COLO668 (cell line): ENCODE data around the gene IDUA.

ENCODE experiments used
- DNase-seq: peaks from one replicate; lab custom pipeline; 2025; ENCODE audit not compliant: unreplicated experiment; lab: John Stamatoyannopoulos, UW

Gene IDUA

DNA sequence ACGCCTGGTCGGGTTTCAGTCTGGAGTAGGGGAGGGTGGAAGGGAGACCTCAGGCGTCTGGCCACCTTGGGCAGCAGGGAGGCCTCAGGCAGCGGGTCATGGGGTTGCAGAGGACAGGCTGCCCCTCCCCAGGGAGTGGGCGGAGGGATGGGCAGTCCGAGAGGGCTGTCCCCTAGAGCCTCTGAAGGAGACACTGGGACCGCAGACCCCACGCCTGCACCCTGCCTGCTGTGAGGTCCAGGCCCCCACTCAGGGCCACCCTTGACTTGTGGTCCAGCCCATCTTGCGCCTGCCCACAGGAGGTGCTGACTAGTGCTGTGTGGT is 41.0 kb downstream of the IDUA start:
- DNase-seq = no peak

- DNase-seq = no peak
Measured at GRCh38 chr4:1028574-1029220, 41.9 kb downstream of the IDUA start.

DNA sequence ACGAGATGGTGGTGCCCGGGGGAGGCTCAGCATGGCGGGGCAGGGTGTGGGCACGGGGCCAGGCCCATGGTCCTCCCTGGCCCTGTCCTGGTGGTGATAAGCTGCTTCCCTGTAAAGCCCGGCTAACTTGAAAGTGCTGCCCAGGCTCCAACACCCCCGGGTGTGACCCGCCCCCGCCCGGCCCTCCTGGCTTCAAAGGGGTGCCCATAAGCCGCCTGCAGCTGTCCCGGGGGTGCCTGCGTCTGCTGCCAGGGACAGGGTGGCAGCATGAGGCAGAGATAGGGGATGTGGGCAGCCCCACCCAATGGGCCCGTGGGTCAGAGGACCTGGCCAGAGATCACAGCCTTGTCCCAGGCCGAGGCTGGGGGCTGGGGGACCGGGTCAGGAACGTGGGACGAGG is 42.7 kb downstream of the IDUA start:
- DNase-seq = no peak

DNA sequence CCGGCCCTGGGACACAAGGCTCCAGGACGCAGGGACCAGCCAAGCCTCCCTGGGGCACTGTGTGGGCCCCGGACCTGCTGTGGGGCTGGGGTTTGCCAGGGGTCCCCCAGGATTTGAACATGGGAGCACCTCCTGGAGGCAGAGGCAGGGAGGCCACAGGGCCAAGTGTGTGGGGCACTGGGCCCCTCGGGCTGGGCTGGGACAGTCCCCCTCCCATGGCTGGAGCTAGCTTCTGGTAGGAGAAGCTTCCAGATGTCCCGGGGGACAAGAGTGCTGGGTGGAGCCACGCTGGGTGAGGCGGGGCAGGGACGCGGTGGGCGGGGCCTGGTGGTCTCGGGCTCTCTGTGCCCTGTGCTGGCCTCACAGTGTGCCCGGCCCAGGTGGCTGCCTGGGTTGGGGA is 43.2 kb downstream of the IDUA start:
- DNase-seq = peak; percentile 10

- DNase-seq = peak; percentile 36
Measured at GRCh38 chr4:1030559-1030958, 43.7 kb downstream of the IDUA start.

DNA sequence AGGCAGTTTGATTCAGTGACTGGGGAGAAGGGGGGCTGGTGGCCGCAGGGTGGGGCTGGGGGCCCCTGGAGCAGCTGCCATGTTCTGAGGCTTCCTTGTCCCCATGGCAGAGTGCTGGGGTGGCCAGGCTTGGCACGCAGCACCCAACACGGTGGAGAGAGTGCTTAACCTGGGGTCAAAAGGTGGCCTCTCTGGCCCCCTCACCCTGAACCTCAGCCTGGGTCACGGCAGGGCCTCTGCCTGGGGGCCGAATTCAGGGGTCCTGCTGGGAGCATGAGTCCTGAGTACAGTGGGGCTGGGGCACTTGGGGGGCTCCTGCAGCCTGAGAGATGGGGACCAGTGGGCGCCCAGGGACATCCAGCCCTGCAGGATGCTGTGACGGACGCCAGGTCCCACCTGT is 44.5 kb downstream of the IDUA start:
- DNase-seq = no peak

- DNase-seq = peak; percentile 76
Measured at GRCh38 chr4:1031956-1032795, 45.3 kb downstream of the IDUA start.

DNA sequence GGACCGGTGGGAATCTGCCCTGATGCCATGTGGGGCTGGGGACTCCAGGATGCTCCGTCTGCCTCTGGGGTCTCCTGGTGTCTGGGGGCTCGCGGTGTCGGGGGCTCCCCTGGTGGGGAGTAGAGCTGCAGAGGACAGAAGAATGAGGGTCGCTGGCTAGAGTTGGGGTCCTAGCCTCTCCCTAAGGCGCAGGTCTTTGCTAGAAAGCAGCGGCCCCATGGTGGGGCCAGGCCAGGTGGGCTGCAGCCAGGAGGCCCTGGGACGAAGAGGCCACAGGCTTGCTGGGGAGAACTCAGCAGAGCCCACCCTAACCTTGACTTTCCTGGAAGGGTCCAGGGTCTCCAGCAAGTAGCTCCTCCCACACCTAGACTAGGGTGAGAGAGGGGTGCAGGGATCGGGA is 46.0 kb downstream of the IDUA start:
- no peak for DNase-seq

- no peak for DNase-seq
Measured at GRCh38 chr4:1033840-1034551, 47.2 kb downstream of the IDUA start.

DNA sequence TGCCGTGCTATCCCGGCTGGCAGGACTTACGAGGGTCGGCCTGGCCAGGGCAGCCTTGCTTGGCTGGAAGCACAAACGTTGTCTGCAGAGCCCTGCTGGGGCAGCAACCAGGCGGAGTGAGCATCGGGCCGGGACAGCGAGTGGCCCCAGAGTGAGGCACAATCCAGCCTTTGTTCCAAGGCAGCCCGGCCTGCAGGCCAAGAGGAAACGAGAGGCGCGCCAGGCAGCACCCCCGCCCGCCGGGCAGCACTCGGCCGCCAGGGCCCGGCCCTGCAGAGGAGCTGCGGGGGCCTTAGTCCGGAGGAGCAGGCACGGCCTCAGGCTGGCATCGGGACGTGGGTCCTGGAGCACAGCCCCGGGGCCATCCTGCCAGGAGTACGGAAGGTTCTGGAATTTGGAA is 48.7 kb downstream of the IDUA start:
- no peak for DNase-seq

DNA sequence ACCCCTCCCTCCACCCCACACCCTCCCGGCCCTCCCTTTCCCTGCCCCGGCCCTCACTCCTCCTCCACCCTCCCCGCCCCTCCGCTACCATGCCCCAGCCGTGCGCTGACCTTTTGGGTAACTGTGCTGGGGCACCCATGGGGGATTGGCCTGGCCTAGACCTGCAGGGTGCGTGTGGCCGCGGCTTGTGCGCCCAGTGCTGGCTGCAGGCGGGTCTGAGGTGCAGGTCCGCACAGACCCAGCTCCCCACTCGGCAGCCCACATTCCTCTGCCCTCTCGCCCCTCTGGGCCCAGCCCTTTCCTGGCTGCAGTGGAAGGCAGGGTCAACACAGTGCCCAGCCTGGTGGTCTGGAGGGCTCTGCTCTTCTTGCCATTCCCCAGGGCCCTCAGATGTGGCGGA is 49.3 kb downstream of the IDUA start:
- no peak for DNase-seq

- no peak for DNase-seq
Measured at GRCh38 chr4:1036976-1037810, 50.3 kb downstream of the IDUA start.

DNA sequence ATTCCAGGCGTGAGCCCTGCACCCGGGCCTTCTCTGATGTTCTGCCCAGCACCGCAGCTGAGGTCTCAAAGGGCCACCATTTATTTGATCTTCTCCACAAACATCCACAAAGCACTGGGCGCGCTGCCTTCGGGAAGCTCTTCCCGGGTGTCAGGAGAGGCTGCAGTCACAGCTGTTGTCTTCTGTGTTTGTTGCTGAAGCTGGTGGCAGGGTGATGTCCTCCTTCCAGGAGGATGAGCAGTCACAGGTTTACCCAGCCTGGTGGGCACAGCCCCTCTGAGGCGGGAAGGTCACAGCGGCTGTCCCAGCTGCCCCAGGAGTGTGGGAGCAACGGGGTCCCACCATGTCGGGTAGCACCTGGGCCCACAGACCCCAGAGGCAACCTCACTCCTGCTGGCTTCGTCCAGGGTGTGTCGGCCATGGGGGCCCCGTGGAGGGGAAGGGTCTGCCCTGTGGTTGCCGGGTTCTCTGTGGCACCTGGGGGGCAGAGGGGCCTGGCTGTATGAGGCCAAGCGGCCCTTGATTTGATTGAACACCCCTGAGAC is 52.2 kb downstream of the IDUA start:
- DNase-seq = peak; percentile 14

DNA sequence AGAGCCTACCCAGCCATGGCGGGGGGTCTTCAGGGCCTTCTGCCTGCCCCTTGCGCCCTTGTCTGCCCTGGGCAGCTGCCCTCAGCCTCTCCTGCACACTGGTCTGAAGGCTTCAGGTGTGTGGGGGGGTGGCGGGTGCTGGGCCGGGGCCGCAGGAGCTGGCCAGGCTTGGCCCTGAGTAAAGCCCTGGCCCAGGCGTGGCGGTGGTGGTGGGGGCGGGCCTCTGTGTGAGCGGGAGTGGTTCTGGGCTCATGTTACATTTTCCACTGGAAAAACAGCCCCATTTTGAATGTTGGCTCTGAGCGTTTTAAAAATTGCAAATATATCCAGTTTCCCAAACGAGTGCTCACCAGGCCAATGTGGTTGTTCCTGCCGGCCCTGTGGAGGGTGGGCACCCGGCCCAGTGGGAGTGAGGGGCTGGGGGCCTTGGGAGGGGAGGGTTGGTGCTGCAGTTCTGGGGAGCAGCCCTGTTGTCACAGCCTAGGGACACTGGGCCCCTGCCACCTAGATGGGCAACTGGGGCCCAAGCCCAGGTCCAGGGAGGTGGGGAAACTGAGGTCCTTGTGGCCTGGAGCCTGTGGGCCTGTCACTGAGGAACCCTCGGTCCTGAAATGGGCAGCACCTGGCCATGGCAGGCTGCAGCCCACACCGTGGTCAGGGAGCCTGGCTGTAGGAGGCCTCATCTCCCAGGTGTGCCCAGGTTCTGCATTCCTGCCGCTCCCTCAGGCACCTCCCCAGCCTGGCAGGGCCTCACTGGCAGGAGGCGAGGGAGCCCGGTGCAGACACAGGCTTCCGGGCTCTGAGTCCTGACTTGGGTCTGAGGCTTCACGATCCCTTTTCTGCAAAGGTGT is 52.9 kb downstream of the IDUA start:
- DNase-seq = no peak

DNA sequence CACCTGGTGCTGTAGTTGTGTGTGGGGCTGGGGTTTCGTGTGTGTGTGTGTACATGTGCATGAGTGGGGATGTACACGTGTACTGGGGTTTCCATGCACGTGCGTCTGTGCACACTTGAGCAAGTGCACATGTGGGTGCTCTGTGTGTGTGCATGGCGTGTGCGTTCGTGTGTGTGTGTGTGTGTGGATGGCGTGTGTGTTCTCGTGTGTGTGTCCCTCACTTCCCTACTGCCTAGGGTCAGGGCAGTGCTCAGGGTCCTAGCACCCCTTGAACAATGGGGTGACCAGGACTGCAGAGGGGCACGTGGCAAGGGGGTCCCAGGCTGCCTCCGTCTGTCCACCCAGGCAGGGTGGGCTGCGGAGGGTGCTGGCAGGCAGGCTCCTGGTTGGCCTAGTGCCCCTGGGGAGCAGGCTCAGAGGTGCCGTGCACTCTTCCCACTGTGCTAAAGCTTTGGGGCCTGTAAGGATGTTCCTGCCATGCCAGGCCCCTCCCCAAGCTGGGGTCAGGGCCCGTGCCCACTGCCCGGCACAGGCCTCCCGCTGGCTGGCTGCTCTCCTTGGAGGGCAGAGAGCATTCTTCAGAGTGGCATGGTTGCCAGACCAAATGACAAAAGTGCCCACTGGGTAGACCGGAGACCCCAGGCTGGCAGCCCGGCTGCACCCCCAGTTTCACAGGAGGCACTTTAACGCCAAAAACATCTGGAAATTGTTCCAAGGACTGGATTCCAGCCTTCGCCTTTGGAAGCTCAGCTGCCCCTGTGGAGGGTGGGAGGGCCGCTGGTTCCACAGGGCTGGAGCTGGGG is 53.7 kb downstream of the IDUA start:
- DNase-seq = no peak

DNA sequence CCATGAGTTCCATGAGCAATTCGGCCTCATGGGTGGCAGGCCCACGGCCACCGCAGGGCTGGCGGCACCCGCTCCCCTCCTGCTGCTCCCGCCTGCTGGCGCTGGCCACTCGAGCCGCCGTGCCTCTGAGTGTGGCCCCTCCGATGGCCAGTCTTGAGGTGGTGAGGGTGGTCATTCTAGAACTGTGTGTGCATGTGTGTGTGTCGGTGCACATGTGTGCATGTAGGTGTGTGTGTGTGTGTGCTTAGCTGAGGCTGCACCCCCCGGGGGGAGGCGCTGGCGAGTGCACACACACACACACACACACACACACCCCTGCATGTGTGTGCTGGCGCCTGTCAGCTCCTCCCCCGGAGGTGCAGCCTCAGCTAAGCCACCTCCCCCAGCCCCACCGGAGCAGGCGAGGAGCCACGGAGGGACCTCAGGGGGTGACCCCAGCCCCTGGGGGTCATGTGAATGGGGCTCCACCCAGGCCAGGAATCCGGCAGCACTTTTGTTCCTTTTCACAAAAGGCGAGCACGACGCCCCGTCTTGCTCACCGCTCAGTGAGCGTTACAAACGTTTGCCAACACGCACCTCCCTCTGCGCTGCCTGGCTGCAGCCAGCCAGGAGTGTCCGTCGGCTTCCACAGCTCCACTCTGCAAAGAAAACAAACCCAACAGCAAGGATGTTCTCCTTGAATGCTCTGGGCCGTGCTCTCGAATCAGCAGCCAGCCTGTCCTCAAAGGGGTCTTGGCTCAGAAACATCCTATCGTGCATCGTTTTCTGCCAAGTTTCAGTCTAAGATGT is 54.5 kb downstream of the IDUA start:
- DNase-seq = no peak

GRCh38 chr4:1041936-1042330 is 55.1 kb downstream of the IDUA start:
- DNase-seq = no peak

DNA sequence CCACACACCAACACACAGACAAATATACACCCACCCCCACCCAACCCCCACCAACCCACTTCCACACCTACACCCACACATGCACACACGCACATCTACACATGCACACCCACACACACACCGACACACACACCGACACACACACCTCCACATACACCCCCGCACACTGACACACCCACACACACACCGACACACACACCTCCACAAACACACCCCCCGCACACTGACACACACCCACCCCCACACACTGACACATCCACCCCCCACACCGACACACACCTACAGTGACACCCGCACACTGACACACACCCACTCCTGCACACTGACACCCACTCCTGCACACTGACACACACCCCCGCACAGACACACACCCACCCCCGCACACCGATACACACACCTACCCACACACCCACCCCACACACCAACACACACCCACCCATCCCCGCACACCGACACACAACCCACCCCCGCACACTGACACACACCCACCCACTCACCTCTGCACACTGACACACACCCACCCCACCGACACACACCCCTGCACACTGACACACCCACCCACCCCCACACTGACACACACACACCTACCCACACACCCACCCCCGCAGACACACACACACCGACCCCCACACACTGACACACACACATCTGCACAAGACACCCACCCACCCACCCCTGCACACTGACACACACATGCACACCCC is 55.7 kb downstream of the IDUA start:
- no peak for DNase-seq
